Esophagus muscularis mucosa (tissue), 4 donors: ENCODE results near the gene MAB21L1. TPM values are rescaled to one million over a fixed set of nuclear protein-coding genes. Genes with fewer than 3 reads are reported as not detected.

Experiments used
- DNase-seq: peaks from one replicate; pipeline ENCODE4 v3.0.0-alpha.2; 2017; ENCODE audit errors: extremely low spot score
- H3K27ac ChIP-seq, 4 donors: fragments of 200-600 bp; sonication (generic); replicated peaks in 1 of 4; 1 replicate in 3 of 4; 2 replicates in 1 of 4; pipeline ENCODE4 v1.5.1; 2016 to 2019; ENCODE audit warnings: mild to moderate bottlenecking in 1 of 4
- H3K27me3 ChIP-seq, 4 donors: fragments of 200-600 bp; sonication (generic); one replicate each; pipeline versions ENCODE4 v1.5.1 to v1.6.0; 2016 to 2019
- H3K36me3 ChIP-seq, 4 donors: fragments of 200-600 bp; sonication (generic); one replicate each; pipeline ENCODE4 v1.5.1; 2016 to 2019
- H3K4me1 ChIP-seq, 4 donors: fragments of 200-600 bp; sonication (generic); one replicate each; pipeline ENCODE4 v1.5.1; 2016 to 2019
- H3K4me3 ChIP-seq, 4 donors: fragments of 200-600 bp; sonication (generic); 1 replicate in 2 of 4; 2 replicates in 2 of 4; pipeline ENCODE4 v1.5.1; 2016 to 2019; ENCODE audit warnings: mild to moderate bottlenecking in 4 of 4, moderate library complexity in 1 of 4
- H3K9me3 ChIP-seq, 4 donors: fragments of 200-600 bp; sonication (generic); 1 replicate in 3 of 4; 2 replicates in 1 of 4; pipeline ENCODE4 v1.5.1; 2016 to 2019
- CTCF ChIP-seq, 3 experiments: fragments of 200-600 bp in 2 of 3; fragments of 450-650 bp in 1 of 3; sonication (generic) in 2 of 3; IDR thresholded peaks; one replicate each; pipeline ENCODE4 v1.5.1; 2017 to 2019; ENCODE audit warnings: antibody characterized with exemption in 3 of 3, mild to moderate bottlenecking in 2 of 3, moderate library complexity in 1 of 3
- EP300 ChIP-seq: sonication (generic); formaldehyde crosslinking; IDR thresholded peaks from one replicate; pipeline ENCODE4 v1.6.1; 2017; ENCODE audit warnings: antibody characterized with exemption
- POLR2A ChIP-seq: fragments of 450-650 bp; IDR thresholded peaks from one replicate; pipeline ENCODE4 v1.6.1; 2017; ENCODE audit warnings: antibody characterized with exemption, moderate library complexity, mild to moderate bottlenecking, low read depth
- POLR2AphosphoS5 ChIP-seq, 2 donors: sonication (generic); formaldehyde crosslinking; IDR thresholded peaks; one replicate each; pipeline ENCODE4 v1.6.1; 2017; ENCODE audit warnings: antibody characterized with exemption in 2 of 2
- WGBS: methylation state at CpG from one replicate; pipeline ENCODE4 v1.1.5; 2018; 5-methylcytosine and 5-hydroxymethylcytosine counted together
- intact Hi-C: fragments of 100-400 bp; cut with DNase I; formaldehyde crosslinking; loops from one replicate; pipeline ENCODE4 v1.15.1; 2023
- total RNA-seq, 4 donors: library from RNA; depleted of rRNA; stranded (reverse); fragments of >200 nt; gene quantifications; one replicate each; pipeline versions ENCODE4 v1.1.0 to v1.2.1, GENCODE V29; 2016

Gene MAB21L1
- total RNA-seq, 4 donors from 2014 or later = 0.83 to 2.9 (median 1.5) TPM

GRCh38 chr13:35477386-35477946 lies 977 bp upstream of the MAB21L1 start:
- Histone ChIP-seq H3K4me1 (peaks cover 0 to 2% (median 0%) of the 10 kb centered on the region in 4 donors), H3K27ac (no peak overlapping the region), H3K36me3 (no peaks in the 10 kb centered on the region), H3K4me3 (peak overlapping the region in 1 of 4 donors; percentile 54), H3K9me3 (no peaks in the 10 kb centered on the region), H3K27me3 (peaks cover 0 to 9% (median 0%) of the 10 kb centered on the region in 4 donors)
- no peak for DNase-seq
- WGBS = 75% methylated on average over 5 of the region's 5 CpGs
- no peak for TF ChIP-seq CTCF (IDR thresholded peaks at IDR 0.05)
- TF ChIP-seq POLR2A = no peak
- TF ChIP-seq POLR2AphosphoS5 (IDR thresholded peaks at IDR 0.05) = no peak
- no peak for TF ChIP-seq EP300
- intact Hi-C loops = no loop called here

- intact Hi-C loops = no loop called here
- WGBS = 36% methylated on average over 34 of the region's 47 CpGs
- DNase-seq = no peak
Measured at GRCh38 chr13:35475212-35475959, 1.1 kb downstream of the MAB21L1 start.

DNA sequence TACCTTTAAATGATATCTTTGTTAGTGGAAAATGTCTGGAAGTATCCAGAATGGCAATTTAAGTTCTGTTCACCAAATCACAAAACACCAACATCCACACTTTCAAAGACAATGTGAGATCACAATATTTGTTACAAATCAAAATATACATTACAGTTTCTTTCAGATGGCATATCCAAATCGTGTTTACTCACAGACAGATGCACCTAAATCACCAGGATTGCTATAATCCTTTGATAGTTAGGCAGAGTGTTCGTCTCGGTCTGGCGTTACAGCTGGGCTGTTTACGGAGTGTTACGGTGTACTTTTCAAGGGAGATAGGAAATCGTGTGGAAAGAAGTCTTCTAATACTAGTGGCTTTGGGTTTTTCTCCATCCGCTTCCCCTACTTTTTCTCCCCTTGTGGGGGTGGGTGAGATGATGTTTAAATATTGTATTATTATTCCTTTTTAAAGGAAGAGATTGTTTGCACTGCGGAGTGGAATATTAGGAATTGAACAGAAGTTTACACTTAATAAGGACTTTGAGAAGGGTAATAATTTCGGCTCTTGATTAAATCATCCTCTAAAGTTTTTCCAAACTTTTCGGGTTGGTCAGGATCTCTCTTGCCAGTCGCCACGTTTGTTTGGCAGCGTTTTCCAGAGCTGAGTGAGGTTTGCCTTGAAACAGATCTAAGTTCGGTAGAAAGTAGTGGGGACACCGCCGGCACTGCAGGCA lies 1.8 kb downstream of the MAB21L1 start:
- no peak for DNase-seq
- TF ChIP-seq POLR2AphosphoS5 (IDR thresholded peaks at IDR 0.05) (no peak), CTCF (IDR thresholded peaks at IDR 0.05) (no peak), EP300 (no peak), POLR2A (no peak)

More at GRCh38 chr13:35475212-35475959, 1.1 kb downstream of the MAB21L1 start:
- H3K4me3 ChIP-seq = peak overlapping the region; percentile 48 to 57 (median 54)
- H3K36me3 ChIP-seq = no peaks in the 10 kb centered on the region
- peaks cover 0 to 9% (median 0%) of the 10 kb centered on the region in 4 donors for H3K27me3 ChIP-seq
- no peaks in the 10 kb centered on the region for H3K9me3 ChIP-seq
- TF ChIP-seq POLR2AphosphoS5 (IDR thresholded peaks at IDR 0.05) (no peak), CTCF (IDR thresholded peaks at IDR 0.05) (no peak), POLR2A (no peak), EP300 (no peak)
- H3K27ac ChIP-seq = peak overlapping the region; percentile 25 to 67 (median 60)
- peaks cover 4 to 14% (median 8%) of the 10 kb centered on the region in 4 donors for H3K4me1 ChIP-seq

DNA sequence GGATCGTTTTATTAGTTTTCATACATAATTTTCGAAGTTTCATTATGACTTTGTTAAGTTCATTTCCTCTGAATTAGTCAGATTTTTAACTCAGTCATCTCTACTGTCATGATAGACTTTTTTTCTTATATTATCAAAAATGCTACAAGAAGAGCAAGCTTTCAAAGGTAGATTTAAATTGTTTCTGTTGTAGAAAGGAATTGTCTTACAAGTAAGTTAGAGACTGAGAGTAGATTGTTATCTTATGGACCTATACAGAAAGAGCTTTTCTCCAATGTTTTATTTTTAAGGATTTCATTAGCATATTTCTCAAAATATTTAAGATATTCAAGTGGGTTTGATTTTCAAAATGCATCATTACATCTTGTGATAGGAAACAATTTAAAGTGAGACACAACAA lies 2.7 kb downstream of the MAB21L1 start:
- Histone ChIP-seq H3K27ac (peak overlapping the region in 1 of 4 donors; percentile 17), H3K27me3 (peaks cover 0 to 8% (median 0%) of the 10 kb centered on the region in 4 donors), H3K9me3 (no peaks in the 10 kb centered on the region), H3K36me3 (no peaks in the 10 kb centered on the region), H3K4me3 (peak overlapping the region; percentile 48 to 57 (median 54)), H3K4me1 (peaks cover 4 to 21% (median 15%) of the 10 kb centered on the region in 4 donors)
- no peak for DNase-seq
- 82% methylated on average over 2 of the region's 2 CpGs for WGBS
- TF ChIP-seq EP300 (no peak), POLR2AphosphoS5 (IDR thresholded peaks at IDR 0.05) (no peak), POLR2A (no peak), CTCF (IDR thresholded peaks at IDR 0.05) (no peak)
- intact Hi-C loops = no loop called here

More for the DNA sequence above, 1.8 kb downstream of the MAB21L1 start:
- Histone ChIP-seq H3K4me3 (peak overlapping the region; percentile 48 to 57 (median 54)), H3K27me3 (peaks cover 0 to 9% (median 0%) of the 10 kb centered on the region in 4 donors), H3K36me3 (no peaks in the 10 kb centered on the region), H3K27ac (peak overlapping the region; percentile 25 to 67 (median 60)), H3K9me3 (no peaks in the 10 kb centered on the region), H3K4me1 (peaks cover 4 to 20% (median 15%) of the 10 kb centered on the region in 4 donors)
- 54% methylated on average over 17 of the region's 17 CpGs for WGBS
- intact Hi-C loops = no loop called here
